ENCODE data around the gene NEAT1. TPM values are rescaled to one million over a fixed set of nuclear protein-coding genes. Genes with fewer than 3 reads are reported as not detected.
"Not testable (repeated sequence)": the region's sequence is repeated elsewhere in the genome, so short reads cannot be mapped to it uniquely, and the experiment has no call there.

NEAT1 gene
- total RNA-seq, 4 donors from 2014 or later: 370 to 782 (median 680) TPM

- intact Hi-C loops (cut with DNase I; ENCODE audit: low total_unique reads): no loop called here
- no peak overlapping the region for H3K4me3 ChIP-seq
- in situ Hi-C loops (cut with MboI; ENCODE audit: low pct_ligation_motif_present in 1 of 4, low pct_unique_long_range_greater_than_20kb in 1 of 4, low sequenced_read_pairs in 3 of 4): no loop called here
- H3K27me3 ChIP-seq: no peaks in the 10 kb centered on the region
- no peaks in the 10 kb centered on the region for H3K9me3 ChIP-seq
- peak overlapping the region; percentile 45 to 100 (median 68) for H3K27ac ChIP-seq
- peaks cover 0 to 17% (median 10%) of the 10 kb centered on the region in 4 donors for H3K4me1 ChIP-seq
- WGBS, 2 donors (ENCODE audit: low coverage in 1 of 2): 82% methylated on average over 11 of the region's 11 CpGs; no CpG with 5 or more reads in 1 of the 2 donors
- TF ChIP-seq POLR2A (IDR thresholded peaks at IDR 0.05) (no peak), POLR2AphosphoS5 (IDR thresholded peaks at IDR 0.05) (peak in 1 of 3 donors; percentile 58)
- DNase-seq: no peak
- H3K36me3 ChIP-seq: peaks cover 0 to 19% (median 3%) of the 10 kb centered on the region in 4 donors
These were observed 23.2 kb downstream of the NEAT1 start for GRCh38 chr11:65445604-65446445.

GRCh38 chr11:65446446-65447277, 24.1 kb downstream of the NEAT1 start:
- Histone ChIP-seq H3K4me3 (no peak overlapping the region), H3K9me3 (no peaks in the 10 kb centered on the region), H3K27me3 (no peaks in the 10 kb centered on the region), H3K4me1 (peaks cover 0 to 11% (median 6%) of the 10 kb centered on the region in 4 donors), H3K27ac (peak overlapping the region; percentile 45 to 100 (median 68)), H3K36me3 (peaks cover 0 to 19% (median 3%) of the 10 kb centered on the region in 4 donors)
- whole genome bisulfite sequencing, 2 donors (ENCODE audit: low coverage in 1 of 2): 84% methylated on average over 11 of the region's 11 CpGs; no CpG with 5 or more reads in 1 of the 2 donors
- TF ChIP-seq CTCF (IDR thresholded peaks at IDR 0.05): no peak
- no peak for TF ChIP-seq POLR2A (IDR thresholded peaks at IDR 0.05)
- TF ChIP-seq EP300 (IDR thresholded peaks at IDR 0.05; ENCODE audit: low read depth): no peak
- TF ChIP-seq POLR2AphosphoS5 (IDR thresholded peaks at IDR 0.05): peak in 2 of 3 donors; percentile 51 to 70
- no peak for DNase-seq
- in situ Hi-C loops (cut with MboI; ENCODE audit: low pct_ligation_motif_present in 1 of 4, low pct_unique_long_range_greater_than_20kb in 1 of 4, low sequenced_read_pairs in 3 of 4): no loop called here
- intact Hi-C loops (cut with DNase I; ENCODE audit: low total_unique reads): no loop called here

GRCh38 chr11:65448074-65448417, 25.4 kb downstream of the NEAT1 start:
- 100% methylated on average over 2 of the region's 2 CpGs; no CpG with 5 or more reads in 1 of the 2 donors for WGBS, 2 donors (ENCODE audit: low coverage in 1 of 2)
- TF ChIP-seq EP300 (IDR thresholded peaks at IDR 0.05; ENCODE audit: low read depth) (no peak), POLR2AphosphoS5 (IDR thresholded peaks at IDR 0.05) (peak in 2 of 3 donors; percentile 28 to 50), CTCF (IDR thresholded peaks at IDR 0.05) (no peak), POLR2A (IDR thresholded peaks at IDR 0.05) (no peak)

GRCh38 chr11:65448418-65449105, 26.0 kb downstream of the NEAT1 start:
- intact Hi-C loops (cut with DNase I; ENCODE audit: low total_unique reads): no loop called here
- in situ Hi-C loops (cut with MboI; ENCODE audit: low pct_ligation_motif_present in 1 of 4, low pct_unique_long_range_greater_than_20kb in 1 of 4, low sequenced_read_pairs in 3 of 4): no loop called here
- peak; percentile 42 for DNase-seq

More at GRCh38 chr11:65448074-65448417, 25.4 kb downstream of the NEAT1 start:
- no peaks in the 10 kb centered on the region for H3K27me3 ChIP-seq
- H3K4me3 ChIP-seq: no peak overlapping the region
- H3K4me1 ChIP-seq: peaks cover 0 to 8% (median 1%) of the 10 kb centered on the region in 4 donors
- peaks cover 0 to 19% (median 3%) of the 10 kb centered on the region in 4 donors for H3K36me3 ChIP-seq
- intact Hi-C loops (cut with DNase I; ENCODE audit: low total_unique reads): no loop called here
- in situ Hi-C loops (cut with MboI; ENCODE audit: low pct_ligation_motif_present in 1 of 4, low pct_unique_long_range_greater_than_20kb in 1 of 4, low sequenced_read_pairs in 3 of 4): no loop called here
- DNase-seq: no peak
- peak overlapping the region; percentile 45 to 100 (median 69) for H3K27ac ChIP-seq
- no peaks in the 10 kb centered on the region for H3K9me3 ChIP-seq

GRCh38 chr11:65451301-65451700, 28.7 kb downstream of the NEAT1 start:
- not testable (repeated sequence) for H3K36me3 ChIP-seq, H3K27me3 ChIP-seq

More at GRCh38 chr11:65448418-65449105, 26.0 kb downstream of the NEAT1 start:
- Histone ChIP-seq H3K27me3 (no peaks in the 10 kb centered on the region), H3K27ac (peak overlapping the region; percentile 45 to 100 (median 69)), H3K9me3 (no peaks in the 10 kb centered on the region), H3K4me3 (no peak overlapping the region), H3K4me1 (peaks cover 0 to 8% (median 1%) of the 10 kb centered on the region in 4 donors), H3K36me3 (peaks cover 0 to 18% (median 3%) of the 10 kb centered on the region in 4 donors)
- TF ChIP-seq POLR2AphosphoS5 (IDR thresholded peaks at IDR 0.05): peak in 2 of 3 donors; percentile 9 to 22
- TF ChIP-seq POLR2A (IDR thresholded peaks at IDR 0.05): no peak
- no peak for TF ChIP-seq EP300 (IDR thresholded peaks at IDR 0.05; ENCODE audit: low read depth)
- 90% methylated on average over 3 of the region's 3 CpGs; no CpG with 5 or more reads in 1 of the 2 donors for WGBS, 2 donors (ENCODE audit: low coverage in 1 of 2)

GRCh38 chr11:65452259-65452658, 29.7 kb downstream of the NEAT1 start:
- H3K4me3 ChIP-seq; H3K9me3 ChIP-seq; H3K36me3 ChIP-seq; in situ Hi-C loops (cut with MboI; ENCODE audit: low pct_ligation_motif_present in 1 of 4, low pct_unique_long_range_greater_than_20kb in 1 of 4, low sequenced_read_pairs in 3 of 4); H3K27me3 ChIP-seq; DNase-seq; intact Hi-C loops (cut with DNase I; ENCODE audit: low total_unique reads): not testable (repeated sequence)
- WGBS, 2 donors (ENCODE audit: low coverage in 1 of 2): 46% methylated on average over 3 of the region's 3 CpGs; no CpG with 5 or more reads in 1 of the 2 donors
- H3K27ac ChIP-seq: peak overlapping the region in 3 of 4 donors; percentile 82 to 84 (median 84)
- peaks cover 5 to 23% (median 8%) of the 10 kb centered on the region in 4 donors for H3K4me1 ChIP-seq

More at GRCh38 chr11:65451301-65451700, 28.7 kb downstream of the NEAT1 start:
- H3K9me3 ChIP-seq; H3K4me3 ChIP-seq; DNase-seq; H3K27ac ChIP-seq; intact Hi-C loops (cut with DNase I; ENCODE audit: low total_unique reads); in situ Hi-C loops (cut with MboI; ENCODE audit: low pct_ligation_motif_present in 1 of 4, low pct_unique_long_range_greater_than_20kb in 1 of 4, low sequenced_read_pairs in 3 of 4): not testable (repeated sequence)
- no CpG with 5 or more reads among the region's 30 CpGs for WGBS, 2 donors (ENCODE audit: low coverage in 1 of 2)
- peaks cover 5 to 23% (median 8%) of the 10 kb centered on the region in 4 donors for H3K4me1 ChIP-seq
